Right lobe of liver (tissue), 6 donors: ENCODE results near the gene MTUS2. TPM values are rescaled to one million over a fixed set of nuclear protein-coding genes. Genes with fewer than 3 reads are reported as not detected.

Source experiments
- ATAC-seq, 4 donors: fragments of 200-7000 bp; cut with Tn5 transposase; one replicate each; pipeline ENCODE4 v1.9.1; 2020; ENCODE audit warnings: mild to moderate bottlenecking in 4 of 4, moderate library complexity in 4 of 4
- DNase-seq, 3 donors: peaks; one replicate each; pipeline ENCODE4 v3.0.0-alpha.2; 2020
- H3K27ac ChIP-seq, 3 donors: fragments of 200-600 bp; one replicate each; pipeline ENCODE4 v1.8.0; 2022
- H3K27me3 ChIP-seq, 2 donors: fragments of 200-600 bp; one replicate each; pipeline ENCODE4 v1.8.0; 2022
- H3K36me3 ChIP-seq, 4 donors: fragments of 200-600 bp; sonication (generic) in 1 of 4; one replicate each; pipeline versions ENCODE4 v1.5.1 to v1.8.0; 2017 to 2022; ENCODE audit warnings: control low read depth in 1 of 4
- H3K4me1 ChIP-seq, 4 donors: fragments of 200-600 bp; sonication (generic) in 1 of 4; one replicate each; pipeline versions ENCODE4 v1.5.1 to v1.8.0; 2017 to 2022; ENCODE audit warnings: control low read depth in 1 of 4
- H3K4me3 ChIP-seq, 3 donors: fragments of 200-600 bp; one replicate each; pipeline ENCODE4 v1.8.0; 2022
- H3K9me3 ChIP-seq, 4 donors: fragments of 200-600 bp; sonication (generic) in 1 of 4; one replicate each; pipeline versions ENCODE4 v1.5.1 to v1.8.0; 2017 to 2022; ENCODE audit warnings: control low read depth in 1 of 4
- CTCF ChIP-seq, 4 donors: fragments of 200-600 bp in 3 of 4; fragments of 450-650 bp in 1 of 4; IDR thresholded peaks; one replicate each; pipeline versions ENCODE4 v1.5.1 to v1.8.0; 2016 to 2022; ENCODE audit warnings: antibody characterized with exemption in 4 of 4, mild to moderate bottlenecking in 2 of 4
- POLR2A ChIP-seq: fragments of 450-650 bp; IDR thresholded peaks from one replicate; pipeline ENCODE4 v1.6.1; 2017; ENCODE audit warnings: antibody characterized with exemption, mild to moderate bottlenecking
- WGBS: methylation state at CpG from one replicate; pipeline ENCODE4 v1.1.6; 2018; ENCODE audit warnings: low coverage, low lambda C conversion rate; ENCODE audit not compliant: insufficient coverage; ENCODE audit errors: missing lambda C conversion rate; 5-methylcytosine and 5-hydroxymethylcytosine counted together
- intact Hi-C, 2 donors: fragments of 100-400 bp; cut with DNase I; formaldehyde crosslinking; loops; one replicate each; pipeline versions ENCODE4 v1.11.2 to v1.14.1; 2022
- total RNA-seq, 6 experiments: library from RNA; depleted of rRNA in 2 of 6; stranded (reverse); fragments of >200 nt in 2 of 6; fragmentation: NEBNext Ultra II Directional in 3 of 6; extraction: Animal tissue kit (Norgen Biotek cat#: 25700) in 3 of 6; gene quantifications; one replicate each; pipeline versions ENCODE4 v1.1.0 to v1.2.4, GENCODE V29; 2016 to 2023
- donor health status: DM: no; HTN: yes; CAD: no.
- donor health status: DM: no; HTN: no; CAD: no.
- donor health status: DM: no; HTN: no; CAD: no.
- donor health status: DM: no; HTN: yes; CAD: no.
- donor health status: DM: no; HTN: yes; CAD: no.

Gene MTUS2
- total RNA-seq, 6 experiments from 2014 or later: 0.15 to 2.2 (median 0.98) TPM

DNA sequence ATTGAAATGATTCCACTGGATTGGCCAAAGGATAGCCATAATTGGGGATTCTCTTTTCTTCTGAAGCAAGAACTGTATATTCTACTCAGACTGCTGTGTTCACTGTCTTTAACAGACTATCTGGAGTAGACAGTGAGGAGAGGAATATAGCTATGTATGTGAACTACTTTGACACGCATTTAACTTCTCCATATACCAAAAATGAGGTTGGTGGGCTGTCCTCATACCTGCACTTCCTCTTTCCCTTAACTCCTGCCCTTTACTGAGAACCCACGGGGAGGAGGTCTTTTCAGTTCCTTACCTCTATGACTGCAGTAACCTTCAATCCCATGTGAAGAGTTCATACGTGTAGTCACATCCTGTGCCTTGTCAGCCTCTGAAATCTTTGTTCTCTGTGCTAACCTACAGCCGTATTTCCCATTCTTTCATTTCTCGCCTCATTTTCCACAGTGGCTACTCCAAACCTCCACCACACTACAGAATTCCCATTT lies 305.8 kb downstream of the MTUS2 start:
- Histone ChIP-seq H3K27ac (no peak overlapping the region), H3K4me3 (no peak overlapping the region), H3K9me3 (no peaks in the 10 kb centered on the region), H3K27me3 (no peaks in the 10 kb centered on the region), H3K4me1 (peaks cover 0 to 19% (median 8%) of the 10 kb centered on the region in 4 donors), H3K36me3 (no peaks in the 10 kb centered on the region)
- DNase-seq (no peak), ATAC-seq (no peak)
- 48% methylated on average over 4 of the region's 5 CpGs for WGBS
- TF ChIP-seq POLR2A: no peak
- no peak for TF ChIP-seq CTCF (IDR thresholded peaks at IDR 0.05)
- intact Hi-C loops: no loop called here

DNA sequence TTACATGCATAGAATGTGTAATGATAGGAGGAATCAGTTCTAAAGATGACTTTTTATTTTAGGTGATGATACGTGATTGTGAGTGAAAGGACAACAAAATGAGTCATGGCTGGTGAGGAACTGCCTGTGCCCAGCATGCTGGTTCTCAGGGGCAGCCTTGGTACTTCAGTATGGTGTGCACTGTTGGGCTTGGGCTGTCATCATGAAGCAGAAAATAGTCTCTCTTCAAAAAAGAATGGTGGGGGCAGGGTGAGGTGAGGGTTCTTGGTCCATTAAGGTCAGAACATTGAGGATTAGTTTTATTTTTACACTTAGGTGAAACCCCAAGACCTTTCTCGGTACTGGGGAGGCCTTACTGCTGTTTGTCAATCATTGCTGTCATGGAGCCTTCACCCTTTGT lies 309.5 kb downstream of the MTUS2 start:
- Histone ChIP-seq H3K36me3 (no peaks in the 10 kb centered on the region), H3K4me3 (no peak overlapping the region), H3K27me3 (no peaks in the 10 kb centered on the region), H3K4me1 (peaks cover 0 to 31% (median 13%) of the 10 kb centered on the region in 4 donors), H3K9me3 (no peaks in the 10 kb centered on the region), H3K27ac (no peak overlapping the region)
- no peak for DNase-seq
- ATAC-seq: peak in 1 of 4 donors; percentile 25
- 67% methylated on average over 2 of the region's 2 CpGs for WGBS
- intact Hi-C loops: no loop called here
- TF ChIP-seq CTCF (IDR thresholded peaks at IDR 0.05) (no peak), POLR2A (no peak)

DNA sequence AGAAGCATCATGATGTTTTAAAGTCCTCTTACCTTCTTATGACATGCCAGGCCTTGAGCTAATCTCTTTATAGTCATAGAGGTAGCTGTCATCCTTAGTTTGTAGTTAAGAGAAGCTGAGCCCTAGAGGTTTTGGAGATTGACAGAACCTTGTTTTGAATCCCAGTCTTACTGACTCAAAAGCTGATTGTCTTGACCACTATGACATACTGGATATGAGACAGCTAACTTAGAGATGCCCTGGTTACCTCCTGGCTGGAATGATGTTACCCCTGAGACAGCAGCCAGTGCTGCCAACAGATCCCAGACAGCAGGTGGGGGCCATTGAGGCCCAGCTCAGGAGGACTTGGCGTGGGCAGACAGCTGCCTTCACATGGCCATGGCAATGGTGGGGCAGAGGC lies 311.0 kb downstream of the MTUS2 start:
- Histone ChIP-seq H3K36me3 (no peaks in the 10 kb centered on the region), H3K9me3 (no peaks in the 10 kb centered on the region), H3K27me3 (no peaks in the 10 kb centered on the region), H3K4me3 (no peak overlapping the region), H3K27ac (peak overlapping the region; percentile 54 to 75 (median 74)), H3K4me1 (peaks cover 0 to 30% (median 8%) of the 10 kb centered on the region in 4 donors)
- no peak for TF ChIP-seq POLR2A
- TF ChIP-seq CTCF (IDR thresholded peaks at IDR 0.05): no peak
- no peak for ATAC-seq
- no peak for DNase-seq
- intact Hi-C loops: no loop called here
- no CpG with 5 or more reads among the region's 1 CpG for WGBS

- Histone ChIP-seq H3K4me1 (peaks cover 0 to 39% (median 8%) of the 10 kb centered on the region in 4 donors), H3K9me3 (no peaks in the 10 kb centered on the region), H3K36me3 (no peaks in the 10 kb centered on the region), H3K27ac (peak overlapping the region; percentile 54 to 75 (median 74)), H3K4me3 (no peak overlapping the region), H3K27me3 (no peaks in the 10 kb centered on the region)
- WGBS: 33% methylated on average over 4 of the region's 4 CpGs
- intact Hi-C loops: no loop called here
- TF ChIP-seq POLR2A (no peak), CTCF (IDR thresholded peaks at IDR 0.05) (no peak)
- DNase-seq (peak in 1 of 3 donors; percentile 27), ATAC-seq (peak; percentile 61 to 75 (median 70))
Observed at GRCh38 chr13:29131881-29132668, 311.9 kb downstream of the MTUS2 start.
